Measurements from ENCODE around the gene TTC33.
"Not testable (repeated sequence)": the region's sequence is repeated elsewhere in the genome, so short reads cannot be mapped to it uniquely, and the experiment has no call there.

TTC33 gene

DNA sequence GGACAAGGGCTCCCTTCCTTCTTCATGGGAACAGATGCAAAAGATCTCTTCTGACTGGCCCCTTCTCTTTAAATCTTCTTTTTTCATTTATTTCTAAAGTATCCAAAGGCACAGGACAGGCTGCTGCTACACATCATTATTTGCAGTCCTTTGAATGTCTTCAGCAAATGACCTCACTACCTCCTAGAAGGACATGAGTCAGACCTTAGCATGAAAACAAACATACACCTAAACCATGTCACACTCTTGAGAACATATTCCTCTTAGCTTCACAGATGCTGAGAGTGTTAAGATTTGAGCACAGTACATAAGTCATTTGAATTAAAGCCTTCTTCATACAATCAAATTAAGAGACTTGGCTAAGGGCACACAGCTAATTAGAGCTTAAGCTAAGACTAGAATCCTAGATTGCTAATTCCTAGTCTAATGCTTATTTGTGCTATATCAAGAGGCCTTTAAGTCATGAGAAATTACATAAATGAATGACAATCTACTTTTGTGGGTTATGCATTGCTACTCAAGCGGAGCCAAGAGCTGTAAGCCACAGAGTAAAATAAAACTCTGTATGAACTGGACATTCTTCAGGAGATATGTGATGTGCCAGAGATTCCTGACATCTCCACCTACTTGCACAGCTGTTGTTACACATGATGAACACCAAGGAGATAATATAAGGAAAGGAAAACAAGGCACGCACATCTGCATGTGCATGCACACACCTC, 185.2 kb downstream of the TTC33 start:
- DNase-seq (ENCODE audit: low read depth) = no peak

- no peak for DNase-seq (ENCODE audit: low read depth)
Measured at GRCh38 chr5:40569546-40570270, 186.1 kb downstream of the TTC33 start.

DNA sequence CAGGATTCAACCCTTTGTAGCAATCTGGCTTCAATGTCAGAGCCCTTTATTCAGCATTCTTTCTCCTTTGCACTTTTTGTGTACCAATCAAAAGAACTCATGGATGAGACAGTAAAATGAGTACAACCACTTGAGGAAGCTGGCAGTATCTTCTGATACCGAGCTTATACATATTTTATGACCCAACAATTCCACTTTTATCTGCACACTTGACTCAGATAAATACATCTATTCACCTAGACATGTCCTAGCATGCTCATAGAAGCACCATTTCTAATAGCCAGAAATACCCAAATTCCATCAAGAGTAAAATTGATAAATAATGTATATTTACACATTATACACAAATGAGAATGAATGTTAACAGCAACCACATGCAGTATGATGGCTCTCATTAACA, 187.2 kb downstream of the TTC33 start:
- DNase-seq (ENCODE audit: low read depth) = no peak

DNA sequence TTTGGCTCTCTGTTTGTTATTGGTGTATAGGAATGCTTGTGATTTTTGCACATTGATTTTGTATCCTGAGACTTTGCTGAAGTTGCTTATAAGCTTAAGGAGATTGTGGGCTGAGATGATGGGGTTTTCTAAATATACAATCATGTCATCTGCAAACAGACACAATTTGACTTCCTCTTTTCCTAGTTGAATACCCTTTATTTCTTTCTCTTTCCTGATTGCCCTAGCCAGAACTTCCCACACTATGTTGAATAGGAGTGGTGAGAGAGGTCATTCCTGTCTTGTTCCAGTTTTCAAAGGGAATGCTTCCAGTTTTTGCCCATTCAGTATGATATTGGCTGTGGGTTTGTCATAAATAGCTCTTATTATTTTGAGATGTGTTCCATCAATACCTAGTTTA, 192.6 kb downstream of the TTC33 start:
- not testable (repeated sequence) for DNase-seq (ENCODE audit: low read depth)

DNA sequence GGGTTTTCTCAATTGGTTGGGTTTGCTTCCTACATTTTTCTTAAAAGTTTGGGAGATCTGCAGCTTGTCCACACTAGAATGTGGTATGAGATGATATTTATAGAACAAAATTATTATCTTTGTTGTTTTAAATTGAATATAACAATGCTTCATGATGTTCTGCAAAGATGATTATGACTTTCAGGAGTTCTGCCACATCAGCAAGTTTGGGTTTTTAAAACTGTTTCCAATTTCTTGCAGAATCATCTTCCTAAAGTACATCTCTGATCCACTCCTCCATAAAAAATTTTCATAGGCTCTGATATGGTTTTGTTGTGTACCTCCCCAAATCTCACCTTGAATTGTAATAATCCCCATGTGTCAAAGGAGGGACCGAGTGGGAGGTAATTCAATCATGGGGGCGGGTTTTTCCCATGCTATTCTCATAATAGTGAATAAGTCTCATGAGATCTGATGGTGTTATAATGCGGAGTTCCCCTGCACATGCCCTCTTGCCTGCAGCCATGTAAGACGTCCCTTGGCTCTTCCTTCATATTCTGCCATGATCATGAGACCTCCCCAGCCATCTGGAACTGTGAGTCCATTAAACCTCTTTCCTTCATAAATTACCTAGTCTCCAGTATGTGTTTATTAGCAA, 195.2 kb downstream of the TTC33 start:
- no peak for DNase-seq (ENCODE audit: low read depth)

DNA sequence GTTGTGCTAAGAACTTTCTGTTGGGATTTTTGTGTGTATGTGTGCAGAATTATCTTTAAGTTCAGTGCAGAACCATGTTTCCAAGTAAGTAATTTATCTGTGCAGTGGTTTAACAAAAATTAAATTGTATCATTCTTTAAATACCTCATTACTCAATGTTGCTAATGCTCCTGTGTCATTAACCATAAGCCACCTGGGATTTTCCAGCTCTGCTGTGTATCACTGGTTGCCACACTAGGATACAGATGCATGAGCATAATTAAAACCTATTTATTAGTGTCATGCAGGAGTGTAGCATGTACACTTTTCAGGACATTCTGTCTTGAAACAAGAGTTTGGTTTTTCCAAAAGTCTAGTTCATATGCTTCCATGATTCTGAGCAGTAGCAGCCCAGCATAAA, 196.5 kb downstream of the TTC33 start:
- DNase-seq (ENCODE audit: low read depth) = no peak

- DNase-seq (ENCODE audit: low read depth) = no peak
Measured at GRCh38 chr5:40557501-40557900, 198.3 kb downstream of the TTC33 start.

- DNase-seq (ENCODE audit: low read depth) = no peak
Measured at GRCh38 chr5:40556811-40557210, 198.9 kb downstream of the TTC33 start.

GRCh38 chr5:40555886-40556285, 199.9 kb downstream of the TTC33 start:
- DNase-seq (ENCODE audit: low read depth) = no peak

- no peak for DNase-seq (ENCODE audit: low read depth)
Measured at GRCh38 chr5:40554813-40555212, 200.9 kb downstream of the TTC33 start.

- DNase-seq (ENCODE audit: low read depth) = no peak
Measured at GRCh38 chr5:40554054-40554453, 201.7 kb downstream of the TTC33 start.

DNA sequence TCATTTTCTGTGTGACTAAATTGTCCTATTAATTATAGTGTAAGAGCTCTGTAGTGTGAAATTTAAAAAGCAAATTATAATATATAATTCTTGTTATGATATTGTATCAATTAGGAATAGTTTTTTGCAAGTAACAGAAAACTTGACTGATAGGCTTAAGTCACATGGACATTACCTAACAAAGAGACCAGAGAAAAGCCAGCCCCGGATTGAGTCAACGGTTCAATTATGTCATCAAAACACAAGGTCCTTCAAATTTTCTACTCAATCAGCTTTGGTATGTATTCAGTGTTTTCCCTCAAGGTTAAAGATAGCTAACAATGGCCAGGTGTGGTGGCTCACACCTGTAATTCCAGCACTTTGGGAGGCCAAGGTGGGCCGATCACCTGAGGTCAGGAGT, 202.8 kb downstream of the TTC33 start:
- no peak for DNase-seq (ENCODE audit: low read depth)

GRCh38 chr5:40551496-40552491, 204.0 kb downstream of the TTC33 start:
- DNase-seq (ENCODE audit: low read depth) = no peak

GRCh38 chr5:40550481-40550880, 205.3 kb downstream of the TTC33 start:
- no peak for DNase-seq (ENCODE audit: low read depth)

- no peak for DNase-seq (ENCODE audit: low read depth)
Measured at GRCh38 chr5:40549616-40550015, 206.1 kb downstream of the TTC33 start.

- DNase-seq (ENCODE audit: low read depth) = no peak
Measured at GRCh38 chr5:40547994-40548575, 207.7 kb downstream of the TTC33 start.

DNA sequence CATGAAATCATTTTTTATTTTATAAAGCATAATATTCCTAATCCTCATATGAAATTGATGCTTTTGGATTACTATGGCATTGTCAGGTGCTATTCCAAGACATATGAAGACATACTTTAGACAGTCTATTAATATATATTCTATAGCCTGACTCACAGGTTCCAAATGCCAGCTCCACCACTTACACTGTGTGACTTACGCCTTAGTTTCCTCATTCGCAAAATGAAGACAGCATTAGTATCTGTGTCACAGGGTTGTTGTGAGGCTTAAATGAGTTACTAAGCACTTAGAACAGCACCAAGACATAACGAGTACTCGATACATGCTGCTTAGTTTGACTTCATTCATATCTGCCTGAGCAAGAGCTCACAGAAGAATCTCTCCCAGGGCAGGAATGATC, 208.2 kb downstream of the TTC33 start:
- DNase-seq (ENCODE audit: low read depth) = no peak

GRCh38 chr5:40540301-40540700, 215.5 kb downstream of the TTC33 start:
- no peak for DNase-seq (ENCODE audit: low read depth)

DNA sequence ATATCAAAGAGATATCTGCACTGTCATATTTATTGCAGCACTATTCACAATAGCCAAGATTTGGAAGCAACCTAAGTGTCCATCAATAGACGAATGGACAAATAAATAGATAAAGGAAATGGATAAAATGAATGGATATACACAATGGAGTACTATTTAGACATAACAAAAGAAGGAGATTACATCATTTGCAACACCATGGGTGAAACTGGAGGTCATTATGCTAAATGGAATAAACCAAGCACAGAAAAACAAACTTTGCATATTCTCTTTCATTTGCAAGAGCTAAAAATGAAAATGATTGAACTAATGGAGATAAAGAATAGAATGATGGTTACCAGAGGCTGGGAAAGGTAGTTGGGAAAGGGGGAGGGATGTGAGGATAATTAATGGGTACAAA, 231.1 kb downstream of the TTC33 start:
- DNase-seq (ENCODE audit: low read depth) = no peak

DNA sequence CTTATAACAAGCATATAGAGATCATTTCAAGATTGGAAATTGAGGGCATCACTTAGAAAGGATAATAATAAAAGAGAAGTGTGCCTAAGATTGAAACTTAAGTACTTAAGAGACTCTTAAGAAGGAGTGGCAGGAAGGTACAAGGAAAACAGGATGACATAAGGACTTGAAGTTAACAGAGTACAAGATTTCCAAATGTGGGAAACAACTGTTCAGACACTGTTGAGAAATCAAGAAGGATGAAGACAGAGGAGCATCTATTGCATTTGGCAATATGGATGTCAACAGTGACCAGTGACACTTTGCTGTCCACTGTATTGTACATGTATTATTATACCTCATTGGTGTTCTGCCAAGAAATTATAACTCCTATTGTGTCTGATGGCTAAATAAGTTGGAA, 233.8 kb downstream of the TTC33 start:
- DNase-seq (ENCODE audit: low read depth) = no peak

GRCh38 chr5:40521108-40521785, 234.5 kb downstream of the TTC33 start:
- no peak for DNase-seq (ENCODE audit: low read depth)

Measured in T-helper 22 cell (primary cell).